ENCODE data around the gene MMP25.
"Not testable (repeated sequence)": the region's sequence is repeated elsewhere in the genome, so short reads cannot be mapped to it uniquely, and the experiment has no call there.

- not testable (repeated sequence) for TF ChIP-seq EZH2 (IDR thresholded peaks at IDR 0.05; ENCODE audit: borderline replicate concordance)
- TF ChIP-seq, protein P1, sequence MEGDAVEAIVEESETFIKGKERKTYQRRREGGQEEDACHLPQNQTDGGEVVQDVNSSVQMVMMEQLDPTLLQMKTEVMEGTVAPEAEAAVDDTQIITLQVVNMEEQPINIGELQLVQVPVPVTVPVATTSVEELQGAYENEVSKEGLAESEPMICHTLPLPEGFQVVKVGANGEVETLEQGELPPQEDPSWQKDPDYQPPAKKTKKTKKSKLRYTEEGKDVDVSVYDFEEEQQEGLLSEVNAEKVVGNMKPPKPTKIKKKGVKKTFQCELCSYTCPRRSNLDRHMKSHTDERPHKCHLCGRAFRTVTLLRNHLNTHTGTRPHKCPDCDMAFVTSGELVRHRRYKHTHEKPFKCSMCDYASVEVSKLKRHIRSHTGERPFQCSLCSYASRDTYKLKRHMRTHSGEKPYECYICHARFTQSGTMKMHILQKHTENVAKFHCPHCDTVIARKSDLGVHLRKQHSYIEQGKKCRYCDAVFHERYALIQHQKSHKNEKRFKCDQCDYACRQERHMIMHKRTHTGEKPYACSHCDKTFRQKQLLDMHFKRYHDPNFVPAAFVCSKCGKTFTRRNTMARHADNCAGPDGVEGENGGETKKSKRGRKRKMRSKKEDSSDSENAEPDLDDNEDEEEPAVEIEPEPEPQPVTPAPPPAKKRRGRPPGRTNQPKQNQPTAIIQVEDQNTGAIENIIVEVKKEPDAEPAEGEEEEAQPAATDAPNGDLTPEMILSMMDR (IDR thresholded peaks at IDR 0.05; ENCODE audit: poor library complexity), result not testable (repeated sequence)
Observed at GRCh38 chr16:3069146-3069545, 22.8 kb downstream of the MMP25 start.

All from hepatocyte (in vitro differentiated cells).